ENCODE results near the gene PRR15. TPM values are rescaled to one million over a fixed set of nuclear protein-coding genes. Genes with fewer than 3 reads are reported as not detected.

Gene PRR15
- total and polyA plus RNA-seq, 2 of the 4 experiments (the other 2 are of a cell fraction): not detected

DNA sequence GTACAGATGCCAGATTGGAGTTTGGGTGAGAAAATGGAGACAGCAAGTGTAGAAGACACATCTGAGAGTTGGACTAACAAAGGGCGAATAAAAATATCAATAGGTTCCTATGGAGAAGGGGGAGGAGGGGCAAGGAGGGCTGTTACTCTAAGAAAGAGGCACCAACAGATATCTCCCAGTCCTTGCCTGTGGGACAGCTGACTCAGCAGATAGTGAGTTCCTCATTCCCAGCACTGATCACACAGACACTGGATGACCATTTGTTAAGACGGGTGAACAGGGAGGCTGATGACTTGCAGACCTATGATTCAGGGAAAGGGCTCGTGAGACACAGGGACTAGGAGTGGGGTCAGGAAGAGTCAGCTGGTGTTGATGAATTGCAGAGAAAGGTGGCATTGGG is 5.7 kb upstream of the PRR15 start:
- in situ Hi-C loops (cut with MboI; ENCODE audit: low sequenced_read_pairs): no loop called here
- 8% methylated on average over 2 of the region's 3 CpGs; no CpG with 5 or more reads in 1 of the 2 experiments for WGBS, 2 experiments (ENCODE audit: extremely low coverage in 2 of 2, insufficient read length in 1 of 2)

More for the DNA sequence above, 5.7 kb upstream of the PRR15 start:
- no peak overlapping the region for H2BK15ac ChIP-seq (ENCODE audit: low read depth, low read length)
- no peak overlapping the region for H3K23ac ChIP-seq (ENCODE audit: low read depth, low read length)
- dilution Hi-C loops (cut with HindIII; ENCODE audit: low sequenced_read_pairs, unreplicated experiment): no loop called here
- H3K18ac ChIP-seq (ENCODE audit: low read depth, low read length): no peak overlapping the region
- no peak overlapping the region for H2BK5ac ChIP-seq (ENCODE audit: low read depth, low read length, poor library complexity, severe bottlenecking)
- H3K79me1 ChIP-seq (ENCODE audit: low read depth in 1 of 2, low read length in 2 of 2): no peaks in the 10 kb centered on the region
- no peak overlapping the region for H3K27ac ChIP-seq (ENCODE audit: insufficient read depth, low read length)
- POLR2A ChIA-PET (ENCODE audit: unreplicated experiment): no interaction called here
- H4K8ac ChIP-seq (ENCODE audit: low read depth in 2 of 2, low read length in 2 of 2): no peak overlapping the region
- H3K14ac ChIP-seq (replicated peaks; ENCODE audit: low read depth, low read length): no peak overlapping the region
- H3K4me3 ChIP-seq (ENCODE audit: insufficient read depth, low read depth, low read length): no peak overlapping the region
- H3K27me3 ChIP-seq (ENCODE audit: control insufficient read depth, insufficient read depth, low read length): peaks cover 7% of the 10 kb centered on the region
- no peak overlapping the region for H2BK20ac ChIP-seq (ENCODE audit: low read depth, low read length)
- no peaks in the 10 kb centered on the region for H3K4me1 ChIP-seq (ENCODE audit: control insufficient read depth, insufficient read depth, low read length)
- no peak overlapping the region for H3K56ac ChIP-seq (ENCODE audit: extremely low read depth, insufficient read depth, low read length)
- no TSS peak for BruUV-seq (replicated peaks)
- H2AFZ ChIP-seq (replicated peaks; ENCODE audit: low read length, poor library complexity): no peak overlapping the region
- no peak for DNase-seq
- H2BK120ac ChIP-seq (ENCODE audit: low read depth, low read length): no peak overlapping the region
- H4K5ac ChIP-seq (ENCODE audit: low read depth, low read length): no peak overlapping the region
- H3K9ac ChIP-seq (ENCODE audit: low read depth, low read length): no peak overlapping the region
- no peaks in the 10 kb centered on the region for H3K9me1 ChIP-seq (ENCODE audit: insufficient read depth, low read length)
- ATAC-seq (ENCODE audit: low read depth): no peak
- no peak overlapping the region for H3K4ac ChIP-seq (ENCODE audit: low read depth, low read length)
- no peak overlapping the region for H3K4me2 ChIP-seq (ENCODE audit: low read depth, low read length)
- H3K9me3 ChIP-seq (ENCODE audit: control insufficient read depth, insufficient read depth, low read length): no peaks in the 10 kb centered on the region
- no peaks in the 10 kb centered on the region for H4K20me1 ChIP-seq (ENCODE audit: insufficient read depth, low read length)
- TF ChIP-seq SMC3 (IDR thresholded peaks at IDR 0.05; ENCODE audit: low read depth, low read length): no peak
- TF ChIP-seq MAFK (IDR thresholded peaks at IDR 0.05; ENCODE audit: low read depth, low read length): peak; percentile 90
- no peak overlapping the region for H4K91ac ChIP-seq (ENCODE audit: insufficient read depth, low read depth, low read length)
- H3K36me3 ChIP-seq (ENCODE audit: control insufficient read depth, insufficient read depth, low read length): no peaks in the 10 kb centered on the region
- no peak overlapping the region for H2AK5ac ChIP-seq (ENCODE audit: low read depth, low read length)
- intact Hi-C loops (cut with micrococcal nuclease): no loop called here
- CTCF ChIA-PET: no interaction called here
- no peak overlapping the region for H2AK9ac ChIP-seq (replicated peaks; ENCODE audit: low read depth, low read length, poor library complexity)
